ENCODE data around the gene CHMP6. TPM values are rescaled to one million over a fixed set of nuclear protein-coding genes. Genes with fewer than 3 reads are reported as not detected.

CHMP6 gene
- total RNA-seq, 4 donors from 2014 or later, result 16.7 to 23.8 (median 22.1) TPM

- DNase-seq, result no peak
Measured at GRCh38 chr17:80957461-80957941, 34.1 kb upstream of the CHMP6 start.

DNA sequence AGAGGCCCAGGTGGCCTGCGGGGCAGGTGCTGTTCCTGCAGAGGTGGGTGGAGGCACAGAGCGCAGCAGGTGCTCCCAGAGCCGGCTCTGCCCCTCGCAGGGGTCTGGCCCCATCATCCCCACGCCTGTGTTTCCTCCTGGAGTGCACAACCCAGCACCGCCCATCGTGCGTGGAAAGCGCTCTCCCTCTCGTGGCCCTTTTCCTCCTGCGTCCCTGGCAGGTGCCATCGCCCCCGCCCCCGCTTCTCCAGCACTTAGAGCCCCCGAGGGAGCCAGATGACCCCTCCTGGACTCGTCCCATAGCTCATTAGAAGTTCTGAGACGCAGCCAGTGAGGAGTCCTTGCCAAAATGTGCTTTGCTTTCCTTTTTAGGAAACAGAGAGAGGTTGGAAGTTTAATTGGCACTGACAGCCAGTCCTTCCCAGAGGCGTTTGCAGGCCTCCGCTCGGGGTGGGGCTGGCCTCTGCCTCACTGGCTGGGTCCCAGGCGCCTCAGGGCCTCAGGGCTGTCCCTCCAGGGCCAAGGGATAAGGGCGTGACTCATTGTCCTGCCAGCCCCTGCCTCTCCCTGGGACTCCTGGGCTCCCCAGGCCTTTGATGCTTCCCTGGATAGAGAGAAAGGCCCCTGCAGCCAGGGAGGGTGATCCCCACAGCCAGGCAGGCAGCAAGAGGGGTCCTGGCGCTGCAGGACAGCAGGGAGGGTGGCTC lies 32.2 kb upstream of the CHMP6 start:
- Histone ChIP-seq H3K27me3 (no peaks in the 10 kb centered on the region), H3K9me3 (no peaks in the 10 kb centered on the region), H3K4me1 (peaks cover 6 to 35% (median 20%) of the 10 kb centered on the region in 3 donors), H3K36me3 (peaks cover 0 to 39% (median 0%) of the 10 kb centered on the region in 3 donors), H3K4me3 (no peak overlapping the region), H3K27ac (peak overlapping the region; percentile 60 to 87 (median 80))
- no peak for TF ChIP-seq POLR2A (IDR thresholded peaks at IDR 0.05)
- TF ChIP-seq, protein P1, sequence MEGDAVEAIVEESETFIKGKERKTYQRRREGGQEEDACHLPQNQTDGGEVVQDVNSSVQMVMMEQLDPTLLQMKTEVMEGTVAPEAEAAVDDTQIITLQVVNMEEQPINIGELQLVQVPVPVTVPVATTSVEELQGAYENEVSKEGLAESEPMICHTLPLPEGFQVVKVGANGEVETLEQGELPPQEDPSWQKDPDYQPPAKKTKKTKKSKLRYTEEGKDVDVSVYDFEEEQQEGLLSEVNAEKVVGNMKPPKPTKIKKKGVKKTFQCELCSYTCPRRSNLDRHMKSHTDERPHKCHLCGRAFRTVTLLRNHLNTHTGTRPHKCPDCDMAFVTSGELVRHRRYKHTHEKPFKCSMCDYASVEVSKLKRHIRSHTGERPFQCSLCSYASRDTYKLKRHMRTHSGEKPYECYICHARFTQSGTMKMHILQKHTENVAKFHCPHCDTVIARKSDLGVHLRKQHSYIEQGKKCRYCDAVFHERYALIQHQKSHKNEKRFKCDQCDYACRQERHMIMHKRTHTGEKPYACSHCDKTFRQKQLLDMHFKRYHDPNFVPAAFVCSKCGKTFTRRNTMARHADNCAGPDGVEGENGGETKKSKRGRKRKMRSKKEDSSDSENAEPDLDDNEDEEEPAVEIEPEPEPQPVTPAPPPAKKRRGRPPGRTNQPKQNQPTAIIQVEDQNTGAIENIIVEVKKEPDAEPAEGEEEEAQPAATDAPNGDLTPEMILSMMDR (IDR thresholded peaks at IDR 0.05), result no peak
- no peak for DNase-seq
- 38 to 52% methylated on average over 3 to 14 of the region's 23 CpGs for WGBS, 2 donors
- intact Hi-C loops (cut with DNase I), result no loop called here

More at GRCh38 chr17:80957461-80957941, 34.1 kb upstream of the CHMP6 start:
- intact Hi-C loops (cut with DNase I), result no loop called here
- Histone ChIP-seq H3K9me3 (no peaks in the 10 kb centered on the region), H3K27me3 (no peaks in the 10 kb centered on the region), H3K4me3 (no peak overlapping the region), H3K36me3 (peaks cover 0 to 41% (median 0%) of the 10 kb centered on the region in 3 donors), H3K27ac (no peak overlapping the region), H3K4me1 (peaks cover 6 to 35% (median 20%) of the 10 kb centered on the region in 3 donors)
- WGBS, 2 donors, result 93 to 98% methylated on average over 7 to 11 of the region's 12 CpGs
- no peak for TF ChIP-seq POLR2A (IDR thresholded peaks at IDR 0.05)
- TF ChIP-seq, protein P1 (IDR thresholded peaks at IDR 0.05), result no peak

DNA sequence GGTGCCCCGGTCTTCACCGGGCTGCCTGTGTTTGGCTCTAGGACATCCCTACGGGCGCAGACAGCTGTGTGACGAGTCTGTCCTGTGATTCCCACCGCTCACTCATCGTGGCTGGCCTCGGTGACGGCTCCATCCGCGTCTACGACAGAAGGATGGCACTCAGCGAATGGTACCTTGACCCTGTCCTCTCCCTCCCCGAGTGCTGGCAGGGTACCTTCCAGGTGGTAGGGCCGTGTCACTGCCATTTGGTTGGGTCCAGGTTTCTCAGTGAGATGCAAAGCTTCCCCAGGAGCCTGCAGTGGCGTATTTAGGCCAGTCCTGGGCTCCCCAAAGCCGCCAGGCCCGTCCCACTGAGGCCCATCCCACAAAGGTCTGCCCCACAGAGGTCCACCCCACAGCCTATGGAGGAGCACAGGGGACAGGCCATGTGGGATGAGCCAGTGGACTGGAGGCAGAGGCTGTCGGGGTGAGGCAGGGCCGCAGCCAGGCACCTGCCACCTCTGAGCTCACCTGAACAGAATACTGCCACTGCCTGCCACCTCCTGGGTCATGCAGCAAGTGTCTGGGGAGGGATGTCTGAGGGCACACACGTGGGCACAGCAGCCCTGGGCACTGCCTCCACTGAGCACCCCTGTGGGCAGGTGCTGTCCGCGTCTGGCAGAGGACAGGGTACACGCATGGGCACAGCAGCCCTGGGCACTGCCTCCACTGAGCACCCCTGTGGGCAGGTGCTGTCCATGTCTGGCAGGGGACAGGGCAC lies 31.4 kb upstream of the CHMP6 start:
- no peaks in the 10 kb centered on the region for H3K27me3 ChIP-seq
- TF ChIP-seq, protein P1 (IDR thresholded peaks at IDR 0.05), result no peak
- TF ChIP-seq POLR2A (IDR thresholded peaks at IDR 0.05), result no peak
- peak overlapping the region; percentile 60 to 87 (median 80) for H3K27ac ChIP-seq
- WGBS, 2 donors, result 46 to 100% methylated on average over 2 to 6 of the region's 24 CpGs
- H3K4me3 ChIP-seq, result no peak overlapping the region
- DNase-seq, result no peak
- H3K4me1 ChIP-seq, result peaks cover 6 to 35% (median 20%) of the 10 kb centered on the region in 3 donors
- no peaks in the 10 kb centered on the region for H3K9me3 ChIP-seq
- H3K36me3 ChIP-seq, result peaks cover 0 to 40% (median 4%) of the 10 kb centered on the region in 3 donors
- intact Hi-C loops (cut with DNase I), result no loop called here

DNA sequence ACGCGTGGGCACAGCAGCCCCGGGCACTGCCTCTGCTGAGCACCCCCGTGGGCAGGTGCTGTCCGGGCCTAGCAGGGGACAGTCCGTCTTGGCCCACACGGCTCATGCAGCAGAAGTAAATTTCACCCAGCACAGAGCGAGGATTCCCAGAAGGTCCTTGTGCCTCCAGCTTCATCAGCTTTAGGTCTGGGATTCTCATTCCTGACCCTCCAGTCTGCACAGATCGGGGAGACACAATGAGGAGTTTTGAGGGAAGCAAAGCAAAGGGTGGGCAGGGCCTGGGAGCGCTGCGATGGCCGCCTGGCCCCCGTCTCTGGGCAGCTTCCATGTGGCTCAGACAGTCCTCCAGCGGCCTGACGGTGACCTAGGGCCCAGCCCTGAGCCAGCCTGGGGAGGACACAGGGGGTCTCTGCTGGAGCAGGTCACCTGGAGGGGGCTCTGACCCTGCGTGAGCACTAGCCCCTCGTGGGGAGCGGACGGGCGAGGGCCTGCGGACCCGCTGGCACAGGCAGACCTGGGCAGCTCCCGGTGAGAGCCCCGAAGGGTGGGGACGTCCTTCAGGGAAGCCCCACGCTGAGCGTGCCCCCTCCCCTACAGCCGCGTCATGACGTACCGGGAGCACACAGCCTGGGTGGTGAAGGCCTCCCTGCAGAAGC lies 30.7 kb upstream of the CHMP6 start:
- no peak for DNase-seq
- H3K27me3 ChIP-seq, result no peaks in the 10 kb centered on the region
- H3K9me3 ChIP-seq, result no peaks in the 10 kb centered on the region
- peaks cover 0 to 47% (median 4%) of the 10 kb centered on the region in 3 donors for H3K36me3 ChIP-seq
- 93% methylated on average over 10 of the region's 31 CpGs; no CpG with 5 or more reads in 1 of the 2 donors for WGBS, 2 donors
- H3K4me1 ChIP-seq, result peaks cover 6 to 35% (median 20%) of the 10 kb centered on the region in 3 donors
- TF ChIP-seq POLR2A (IDR thresholded peaks at IDR 0.05), result no peak
- TF ChIP-seq, protein P1 (IDR thresholded peaks at IDR 0.05), result no peak
- H3K4me3 ChIP-seq, result no peak overlapping the region
- peak overlapping the region; percentile 60 to 87 (median 80) for H3K27ac ChIP-seq
- intact Hi-C loops (cut with DNase I), result no loop called here

All from esophagus squamous epithelium (tissue), 5 donors.